ENCODE measurements around the gene CARS2. TPM values are rescaled to one million over a fixed set of nuclear protein-coding genes. Genes with fewer than 3 reads are reported as not detected.
A peak's percentile ranks its signal among the peaks of the same experiment; 100 is the strongest.

The CARS2 gene, protein sequence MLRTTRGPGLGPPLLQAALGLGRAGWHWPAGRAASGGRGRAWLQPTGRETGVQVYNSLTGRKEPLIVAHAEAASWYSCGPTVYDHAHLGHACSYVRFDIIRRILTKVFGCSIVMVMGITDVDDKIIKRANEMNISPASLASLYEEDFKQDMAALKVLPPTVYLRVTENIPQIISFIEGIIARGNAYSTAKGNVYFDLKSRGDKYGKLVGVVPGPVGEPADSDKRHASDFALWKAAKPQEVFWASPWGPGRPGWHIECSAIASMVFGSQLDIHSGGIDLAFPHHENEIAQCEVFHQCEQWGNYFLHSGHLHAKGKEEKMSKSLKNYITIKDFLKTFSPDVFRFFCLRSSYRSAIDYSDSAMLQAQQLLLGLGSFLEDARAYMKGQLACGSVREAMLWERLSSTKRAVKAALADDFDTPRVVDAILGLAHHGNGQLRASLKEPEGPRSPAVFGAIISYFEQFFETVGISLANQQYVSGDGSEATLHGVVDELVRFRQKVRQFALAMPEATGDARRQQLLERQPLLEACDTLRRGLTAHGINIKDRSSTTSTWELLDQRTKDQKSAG
- total RNA-seq: 10 to 100 TPM; 22.0 to 53.2 (median 27.3) TPM
- long read RNA-seq, partial matches to known transcripts: 2 of 2 reads
- long read RNA-seq, other reads (novel, unspliced or antisense): 0 of 2 reads

DNA sequence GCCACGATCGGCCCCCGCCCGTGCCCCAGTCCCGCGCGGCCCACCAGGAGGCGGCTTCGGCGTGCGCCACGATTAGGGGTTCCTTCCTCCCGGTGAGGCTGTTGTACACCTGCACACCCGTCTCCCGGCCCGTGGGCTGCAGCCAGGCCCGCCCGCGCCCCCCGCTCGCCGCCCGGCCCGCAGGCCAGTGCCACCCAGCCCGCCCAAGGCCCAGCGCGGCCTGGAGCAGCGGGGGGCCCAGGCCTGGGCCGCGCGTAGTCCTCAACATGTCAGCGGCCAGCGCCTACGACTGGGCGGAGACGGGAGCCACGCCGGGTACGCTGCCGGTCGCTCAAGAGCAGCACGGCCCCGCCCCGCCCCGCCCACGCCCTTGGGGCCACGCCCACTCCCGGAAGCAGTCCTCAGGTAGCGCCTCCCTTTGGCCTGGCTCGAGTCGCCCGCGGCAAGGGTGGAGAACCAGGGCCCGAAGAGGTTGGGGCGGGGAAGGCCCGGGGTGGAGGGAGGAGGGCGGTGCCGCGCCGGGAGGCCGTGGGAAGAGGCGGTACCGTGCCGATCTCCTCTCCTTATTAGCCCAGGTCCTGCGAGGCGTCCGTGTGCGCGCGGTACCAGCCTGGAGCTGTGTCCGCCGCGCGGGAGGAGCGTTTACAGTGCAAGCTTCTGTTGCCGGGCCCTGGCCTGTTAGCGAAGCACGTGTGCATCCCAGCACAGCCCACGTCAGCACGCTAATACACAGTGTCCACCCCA, at the start of gene CARS2:
Gene CARS2, minus strand, starts transcription at position 291 of the 744 bp plus-strand sequence. Its CDS starts 23 bp downstream, at position 268.
- TF ChIP-seq POLR2A (IDR thresholded peaks at IDR 0.05): peak; percentile 88
- TF ChIP-seq, protein P1, sequence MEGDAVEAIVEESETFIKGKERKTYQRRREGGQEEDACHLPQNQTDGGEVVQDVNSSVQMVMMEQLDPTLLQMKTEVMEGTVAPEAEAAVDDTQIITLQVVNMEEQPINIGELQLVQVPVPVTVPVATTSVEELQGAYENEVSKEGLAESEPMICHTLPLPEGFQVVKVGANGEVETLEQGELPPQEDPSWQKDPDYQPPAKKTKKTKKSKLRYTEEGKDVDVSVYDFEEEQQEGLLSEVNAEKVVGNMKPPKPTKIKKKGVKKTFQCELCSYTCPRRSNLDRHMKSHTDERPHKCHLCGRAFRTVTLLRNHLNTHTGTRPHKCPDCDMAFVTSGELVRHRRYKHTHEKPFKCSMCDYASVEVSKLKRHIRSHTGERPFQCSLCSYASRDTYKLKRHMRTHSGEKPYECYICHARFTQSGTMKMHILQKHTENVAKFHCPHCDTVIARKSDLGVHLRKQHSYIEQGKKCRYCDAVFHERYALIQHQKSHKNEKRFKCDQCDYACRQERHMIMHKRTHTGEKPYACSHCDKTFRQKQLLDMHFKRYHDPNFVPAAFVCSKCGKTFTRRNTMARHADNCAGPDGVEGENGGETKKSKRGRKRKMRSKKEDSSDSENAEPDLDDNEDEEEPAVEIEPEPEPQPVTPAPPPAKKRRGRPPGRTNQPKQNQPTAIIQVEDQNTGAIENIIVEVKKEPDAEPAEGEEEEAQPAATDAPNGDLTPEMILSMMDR (IDR thresholded peaks at IDR 0.05): peak in 3 of 4 donors; percentile 13 to 20 (median 17)
- Histone ChIP-seq H3K27me3 (no peaks in the 10 kb centered on the region), H3K4me1 (peaks cover 0 to 11% (median under 1%) of the 10 kb centered on the region in 4 donors), H3K9me3 (no peaks in the 10 kb centered on the region), H3K27ac (peak within 1 kb of the TSS; percentile 51 to 73 (median 69)), H3K36me3 (peaks cover 0 to 6% (median 2%) of the 10 kb centered on the region in 4 donors), H3K4me3 (peak within 1 kb of the TSS; percentile 58 to 91 (median 66))
- ATAC-seq (peak; percentile 98 to 99 (median 98)), DNase-seq (peak; percentile 97 to 99 (median 99))
- 0% methylated on average over 3 of the region's 80 CpGs for WGBS (ENCODE audit: insufficient coverage, low coverage, low lambda C conversion rate, missing lambda C conversion rate)
- intact Hi-C loops (cut with DNase I): no loop called here

DNA sequence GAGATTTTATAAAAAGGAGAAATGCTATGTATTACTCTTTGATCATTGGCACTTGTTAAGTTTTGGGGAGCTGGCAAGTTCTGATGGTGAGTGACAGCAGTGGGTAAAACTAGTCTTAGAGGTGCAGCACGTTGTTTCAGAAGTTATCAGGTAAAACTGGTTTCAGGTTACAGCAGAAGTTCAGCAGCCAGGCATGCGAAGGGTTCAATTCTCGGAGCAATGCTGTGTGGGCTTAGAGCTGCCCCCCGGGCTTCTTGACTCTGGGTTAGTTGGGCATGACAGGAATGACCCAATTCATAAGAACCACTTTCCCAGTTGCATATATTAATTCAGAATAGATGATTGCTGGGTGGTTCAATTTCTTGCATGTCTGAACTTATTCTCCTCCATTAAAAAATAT, 42.4 kb upstream of the CARS2 start:
- Histone ChIP-seq H3K4me3 (no peak overlapping the region), H3K27ac (no peak overlapping the region), H3K9me3 (no peaks in the 10 kb centered on the region), H3K4me1 (no peaks in the 10 kb centered on the region), H3K27me3 (no peaks in the 10 kb centered on the region), H3K36me3 (no peaks in the 10 kb centered on the region)
- TF ChIP-seq POLR2A (IDR thresholded peaks at IDR 0.05): no peak
- TF ChIP-seq, protein P1 (IDR thresholded peaks at IDR 0.05): no peak
- 79% methylated on average over 2 of the region's 4 CpGs for WGBS (ENCODE audit: insufficient coverage, low coverage, low lambda C conversion rate, missing lambda C conversion rate)
- no peak for ATAC-seq
- no peak for DNase-seq
- intact Hi-C loops (cut with DNase I): no loop called here

DNA sequence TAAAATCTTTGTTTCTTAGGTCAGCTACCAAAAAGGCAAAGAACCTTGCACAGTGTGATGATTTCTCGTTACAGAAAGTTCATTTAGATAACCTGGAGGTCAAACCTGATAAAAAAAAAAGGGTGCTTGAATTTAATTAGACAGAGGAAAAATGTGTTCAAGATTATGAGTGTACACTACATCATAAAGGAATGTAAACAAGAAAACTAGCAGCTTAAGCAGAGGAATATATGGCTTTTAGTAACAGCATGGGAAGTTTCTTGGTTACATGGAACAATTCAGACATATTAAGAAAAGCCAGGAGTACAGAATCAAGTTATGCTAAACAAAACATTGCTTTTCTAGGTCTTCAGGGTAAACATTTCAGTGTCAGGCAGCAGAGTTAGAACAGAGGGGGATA, 40.5 kb upstream of the CARS2 start:
- intact Hi-C loops (cut with DNase I): no loop called here
- 43% methylated on average over 1 of the region's 1 CpG for WGBS (ENCODE audit: insufficient coverage, low coverage, low lambda C conversion rate, missing lambda C conversion rate)
- Histone ChIP-seq H3K4me1 (no peaks in the 10 kb centered on the region), H3K27me3 (no peaks in the 10 kb centered on the region), H3K4me3 (no peak overlapping the region), H3K9me3 (no peaks in the 10 kb centered on the region), H3K36me3 (no peaks in the 10 kb centered on the region), H3K27ac (no peak overlapping the region)
- TF ChIP-seq, protein P1 (IDR thresholded peaks at IDR 0.05): no peak
- no peak for TF ChIP-seq POLR2A (IDR thresholded peaks at IDR 0.05)
- DNase-seq (no peak), ATAC-seq (no peak)

DNA sequence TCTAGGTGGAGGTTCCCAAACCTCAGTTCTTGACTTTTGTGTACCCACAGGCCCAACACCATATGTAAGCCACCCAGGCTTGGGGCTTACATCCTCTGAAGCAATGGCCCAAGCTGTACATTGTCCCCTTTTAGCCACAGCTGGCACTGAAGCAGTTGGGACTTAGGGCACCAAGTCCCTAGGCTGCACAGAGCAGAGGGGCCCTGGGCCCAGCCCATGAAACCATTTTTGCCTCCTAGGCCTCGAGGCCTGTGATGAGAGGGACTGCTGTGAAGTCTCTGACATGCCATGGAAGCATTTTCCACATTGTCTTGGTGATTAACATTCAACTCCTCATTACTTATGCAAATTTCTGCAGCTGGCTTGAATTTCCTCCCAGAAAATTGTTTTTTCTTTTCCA, 37.8 kb upstream of the CARS2 start:
- intact Hi-C loops (cut with DNase I): no loop called here
- no peak overlapping the region for H3K4me3 ChIP-seq
- H3K36me3 ChIP-seq: no peaks in the 10 kb centered on the region
- TF ChIP-seq, protein P1 (IDR thresholded peaks at IDR 0.05): no peak
- TF ChIP-seq POLR2A (IDR thresholded peaks at IDR 0.05): no peak
- no peaks in the 10 kb centered on the region for H3K9me3 ChIP-seq
- DNase-seq (no peak), ATAC-seq (no peak)
- H3K4me1 ChIP-seq: no peaks in the 10 kb centered on the region
- no peak overlapping the region for H3K27ac ChIP-seq
- H3K27me3 ChIP-seq: no peaks in the 10 kb centered on the region
- WGBS (ENCODE audit: insufficient coverage, low coverage, low lambda C conversion rate, missing lambda C conversion rate): 40% methylated on average over 1 of the region's 1 CpG
